Endodermal cell (in vitro differentiated cells): ENCODE data around the gene JPT1. TPM values are rescaled to one million over a fixed set of nuclear protein-coding genes. Genes with fewer than 3 reads are reported as not detected.

Source experiments
- DNase-seq: peaks from one replicate; pipeline ENCODE4 v3.0.0-alpha.2; 2017
- H3K27ac ChIP-seq: 2 replicates; pipeline ENCODE4 v1.5.1; 2013; ENCODE audit warnings: mild to moderate bottlenecking, low read depth, low read length, moderate library complexity
- H3K27me3 ChIP-seq: 2 replicates; pipeline ENCODE4 v1.6.1; 2013; ENCODE audit warnings: mild to moderate bottlenecking, low read length, moderate library complexity; ENCODE audit not compliant: insufficient read depth, control insufficient read depth, poor library complexity, severe bottlenecking
- H3K36me3 ChIP-seq: 2 replicates; pipeline ENCODE4 v1.7.0; 2013; ENCODE audit warnings: mild to moderate bottlenecking, low read length, moderate library complexity; ENCODE audit not compliant: control insufficient read depth, insufficient read depth
- H3K4me1 ChIP-seq: one replicate; pipeline ENCODE4 v1.7.0; 2013; ENCODE audit warnings: low read length; ENCODE audit not compliant: control insufficient read depth, insufficient read depth
- H3K4me3 ChIP-seq: 2 replicates; pipeline ENCODE4 v1.5.1; 2013; ENCODE audit warnings: mild to moderate bottlenecking, low read length, moderate library complexity
- H3K9ac ChIP-seq: 2 replicates; pipeline ENCODE4 v1.6.1; 2013; ENCODE audit warnings: mild to moderate bottlenecking, low read length, moderate library complexity; ENCODE audit not compliant: poor library complexity, severe bottlenecking; ENCODE audit errors: extremely low read depth
- H3K9me3 ChIP-seq: 2 replicates; pipeline ENCODE4 v1.6.1; 2013; ENCODE audit warnings: mild to moderate bottlenecking, low read length, moderate library complexity; ENCODE audit not compliant: control insufficient read depth
- H3K27ac Mint-ChIP-seq: 2 replicates; pipeline ENCODE4 v1.8.0; 2020; ENCODE audit warnings: mixed read lengths
- H3K27me3 Mint-ChIP-seq: 2 replicates; pipeline ENCODE4 v1.8.0; 2021; ENCODE audit warnings: mild to moderate bottlenecking, mixed read lengths; ENCODE audit not compliant: insufficient read depth
- H3K36me3 Mint-ChIP-seq: 2 replicates; pipeline ENCODE4 v1.8.0; 2020; ENCODE audit warnings: low read depth, mixed read lengths
- H3K4me1 Mint-ChIP-seq: 2 replicates; pipeline ENCODE4 v1.8.0; 2020; ENCODE audit warnings: mixed read lengths
- H3K4me3 Mint-ChIP-seq: 2 replicates; pipeline ENCODE4 v1.8.0; 2020; ENCODE audit warnings: mild to moderate bottlenecking, moderate library complexity, mixed read lengths
- H3K9me3 Mint-ChIP-seq: 2 replicates; pipeline ENCODE4 v1.8.0; 2020; ENCODE audit warnings: mild to moderate bottlenecking, mixed read lengths
- CTCF ChIP-seq: fragments of 200-600 bp; sonication (generic); conservative IDR thresholded peaks from 2 replicates; pipeline ENCODE4 v1.5.0; 2021; ENCODE audit warnings: antibody characterized with exemption, mild to moderate bottlenecking
- whole genome bisulfite sequencing, 2 experiments: methylation state at CpG; one replicate each; pipeline versions ENCODE4 v1.1.5 to v1.1.7; 2013; ENCODE audit warnings: missing lambda C conversion rate in 2 of 2, mixed read lengths in 1 of 2; ENCODE audit not compliant: insufficient coverage in 1 of 2, insufficient read length in 1 of 2; 5-methylcytosine and 5-hydroxymethylcytosine counted together
- total RNA-seq, 2 donors: library from RNA; stranded (reverse); fragmentation: NEBNext Ultra II Directional in 1 of 2; extraction: Animal tissue kit (Norgen Biotek cat#: 25700) in 1 of 2; gene quantifications; 2 replicates in 1 of 2; 3 replicates in 1 of 2; pipeline ENCODE4 v1.2.1, GENCODE V29; 2021

Gene JPT1
- total RNA-seq, 2 donors from 2014 or later: 148 to 156 TPM

DNA sequence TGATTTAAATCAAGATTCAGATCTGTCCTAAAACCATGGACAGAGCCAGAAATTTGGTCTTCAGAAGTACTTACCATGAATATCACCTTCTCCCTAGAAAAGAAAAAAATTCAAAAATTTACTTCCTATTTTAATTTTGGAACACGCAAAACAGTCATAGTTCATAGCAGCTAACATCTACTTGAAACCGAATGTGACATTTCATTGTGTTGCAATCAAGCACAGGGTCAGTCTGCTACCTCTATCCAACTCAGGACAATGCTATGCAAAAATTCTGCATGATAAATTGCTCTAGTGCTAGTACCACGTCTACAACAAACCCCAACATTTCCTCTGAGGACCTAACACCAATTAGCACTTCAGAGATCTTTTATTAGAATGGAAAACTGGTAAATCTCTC is 7.7 kb downstream of the JPT1 start:
- H3K36me3 ChIP-seq: peaks cover 76% of the 10 kb centered on the region
- no peak overlapping the region for H3K27ac ChIP-seq
- no peak for DNase-seq
- TF ChIP-seq CTCF: no peak
- no peaks in the 10 kb centered on the region for H3K27me3 ChIP-seq
- no peak overlapping the region for H3K4me3 ChIP-seq
- no peaks in the 10 kb centered on the region for H3K4me1 Mint-ChIP-seq
- 89 to 93% methylated on average over 2 to 3 of the region's 3 CpGs for WGBS, 2 experiments
- H3K27ac Mint-ChIP-seq: no peak overlapping the region
- H3K9me3 Mint-ChIP-seq: no peaks in the 10 kb centered on the region
- H3K4me3 Mint-ChIP-seq: no peak overlapping the region
- H3K4me1 ChIP-seq: no peaks in the 10 kb centered on the region
- H3K27me3 Mint-ChIP-seq: no peaks in the 10 kb centered on the region
- H3K9me3 ChIP-seq: no peaks in the 10 kb centered on the region
- no peak overlapping the region for H3K9ac ChIP-seq
- peaks cover 64% of the 10 kb centered on the region for H3K36me3 Mint-ChIP-seq

DNA sequence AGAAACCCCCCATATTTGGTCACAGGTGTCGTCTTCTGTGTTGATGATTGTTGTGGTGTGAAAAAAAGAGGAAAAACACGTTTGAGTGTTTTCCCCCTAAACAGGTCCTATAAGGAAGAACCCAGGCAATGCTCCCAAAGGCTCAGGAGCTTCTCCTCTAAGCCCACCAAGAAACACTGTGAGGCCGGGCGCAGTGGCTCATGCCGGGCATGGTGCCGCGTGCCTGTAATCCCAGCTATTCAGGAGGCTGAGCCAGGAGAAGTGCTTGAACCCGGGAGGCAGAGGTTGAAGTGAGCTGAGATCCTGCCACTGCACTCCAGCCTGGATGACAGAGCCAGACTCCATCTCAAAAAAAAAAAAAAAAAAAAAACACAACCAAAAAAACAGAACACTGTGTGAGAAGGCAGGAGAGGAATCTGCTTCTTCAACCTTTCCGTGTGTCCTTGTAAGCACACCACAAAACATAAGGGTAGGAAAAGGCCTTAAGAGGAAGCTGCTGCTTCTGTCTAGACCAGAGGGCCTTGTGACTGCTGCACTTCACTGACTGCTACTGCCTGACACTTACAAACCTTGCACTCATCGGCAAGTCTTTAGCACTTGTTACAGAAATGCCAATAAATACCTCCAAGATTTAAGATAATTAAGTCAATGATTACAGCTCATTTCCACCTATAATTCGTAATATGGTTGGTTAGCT is 9.3 kb downstream of the JPT1 start:
- Histone ChIP-seq H3K9me3 (no peaks in the 10 kb centered on the region), H3K4me3 (no peak overlapping the region), H3K27me3 (no peaks in the 10 kb centered on the region), H3K27ac (no peak overlapping the region), H3K4me1 (no peaks in the 10 kb centered on the region), H3K36me3 (peaks cover 89% of the 10 kb centered on the region), H3K9ac (no peak overlapping the region)
- no peak for DNase-seq
- Mint-ChIP-seq H3K27me3 (no peaks in the 10 kb centered on the region), H3K4me1 (no peaks in the 10 kb centered on the region), H3K4me3 (no peak overlapping the region), H3K36me3 (peaks cover 79% of the 10 kb centered on the region), H3K27ac (no peak overlapping the region), H3K9me3 (no peaks in the 10 kb centered on the region)
- WGBS, 2 experiments: 91 to 93% methylated on average over 7 to 11 of the region's 11 CpGs
- no peak for TF ChIP-seq CTCF

GRCh38 chr17:75142236-75142971 is 11.9 kb downstream of the JPT1 start:
- WGBS, 2 experiments: 94 to 97% methylated on average over 6 to 11 of the region's 13 CpGs
- no peaks in the 10 kb centered on the region for H3K4me1 Mint-ChIP-seq
- no peak overlapping the region for H3K4me3 Mint-ChIP-seq
- no peak for TF ChIP-seq CTCF
- no peak overlapping the region for H3K9ac ChIP-seq
- H3K4me1 ChIP-seq: no peaks in the 10 kb centered on the region
- H3K27ac ChIP-seq: no peak overlapping the region
- no peak overlapping the region for H3K27ac Mint-ChIP-seq
- no peaks in the 10 kb centered on the region for H3K9me3 Mint-ChIP-seq
- no peak overlapping the region for H3K4me3 ChIP-seq
- no peak for DNase-seq
- H3K36me3 Mint-ChIP-seq: peaks cover 69% of the 10 kb centered on the region
- peaks cover 97% of the 10 kb centered on the region for H3K36me3 ChIP-seq
- no peaks in the 10 kb centered on the region for H3K27me3 Mint-ChIP-seq
- H3K27me3 ChIP-seq: no peaks in the 10 kb centered on the region
- H3K9me3 ChIP-seq: no peaks in the 10 kb centered on the region
